HG03159 (cell line): Measurements from ENCODE around the gene ZNF280A.

Source experiments
- ATAC-seq: cut with Tn5 transposase; IDR thresholded peaks from one replicate; pipeline ENCODE4 v1.9.1; 2021; ENCODE audit warnings: mild to moderate bottlenecking, moderate library complexity; ENCODE audit not compliant: unreplicated experiment

ZNF280A gene

GRCh38 chr22:22520020-22520656 lies at the start of gene ZNF280A:
ZNF280A (minus strand) TSS chr22:22520270; CDS start chr22:22515630, 4,640 bp downstream.
- no peak for ATAC-seq

- no peak for ATAC-seq
Measured at GRCh38 chr22:22569218-22569617, 49.1 kb upstream of the ZNF280A start.

GRCh38 chr22:22565981-22566380 lies 45.9 kb upstream of the ZNF280A start:
- ATAC-seq, result no peak

- no peak for ATAC-seq
Measured at GRCh38 chr22:22558972-22559603, 39.0 kb upstream of the ZNF280A start, which contains the start of gene PRAME. PRAME (minus strand) TSS chr22:22559265; CDS start chr22:22556832, 2,433 bp downstream.

GRCh38 chr22:22558071-22558971 lies 38.3 kb upstream of the ZNF280A start:
- no peak for ATAC-seq

- no peak for ATAC-seq
Measured at GRCh38 chr22:22556995-22557925, 37.2 kb upstream of the ZNF280A start.

- no peak for ATAC-seq
Measured at GRCh38 chr22:22556578-22556977, 36.5 kb upstream of the ZNF280A start.

- no peak for ATAC-seq
Measured at GRCh38 chr22:22555596-22555995, 35.5 kb upstream of the ZNF280A start.

- ATAC-seq, result no peak
Measured at GRCh38 chr22:22554587-22555284, 34.7 kb upstream of the ZNF280A start.

- ATAC-seq, result no peak
Measured at GRCh38 chr22:22553735-22554586, 33.9 kb upstream of the ZNF280A start.

GRCh38 chr22:22553141-22553540 lies 33.1 kb upstream of the ZNF280A start:
- ATAC-seq, result no peak

- ATAC-seq, result no peak
Measured at GRCh38 chr22:22552630-22553029, 32.6 kb upstream of the ZNF280A start.

GRCh38 chr22:22550789-22551434 lies 30.8 kb upstream of the ZNF280A start:
- ATAC-seq, result no peak

GRCh38 chr22:22548910-22549309 lies 28.8 kb upstream of the ZNF280A start:
- ATAC-seq, result no peak

GRCh38 chr22:22548317-22548716 lies 28.2 kb upstream of the ZNF280A start:
- no peak for ATAC-seq

GRCh38 chr22:22547692-22548300 lies 27.7 kb upstream of the ZNF280A start:
- no peak for ATAC-seq

- ATAC-seq, result no peak
Measured at GRCh38 chr22:22547226-22547625, 27.2 kb upstream of the ZNF280A start.

GRCh38 chr22:22546490-22546889 lies 26.4 kb upstream of the ZNF280A start:
- ATAC-seq, result no peak
